Effector memory CD8-positive, alpha-beta T cell (primary cell): Measurements from ENCODE around the gene ETV7.

ENCODE experiments used
- ATAC-seq: fragments of 150-1000 bp; cut with Tn5 transposase; replicated peaks from 2 replicates; pipeline ENCODE4 v1.10.0; 2021; ENCODE audit warnings: mild to moderate bottlenecking, moderate library complexity
- DNase-seq, 3 experiments: peaks; one replicate each; pipeline ENCODE4 v3.0.0; 2021
- H3K27ac Mint-ChIP-seq, 2 donors: one replicate each; pipeline ENCODE4 v1.8.0; 2022; ENCODE audit warnings: mild to moderate bottlenecking in 2 of 2, mixed read lengths in 2 of 2, moderate library complexity in 2 of 2
- H3K27me3 Mint-ChIP-seq, 2 donors: one replicate each; pipeline ENCODE4 v1.8.0; 2022; ENCODE audit warnings: mixed read lengths in 2 of 2
- H3K36me3 Mint-ChIP-seq: one replicate; pipeline ENCODE4 v1.8.0; 2022; ENCODE audit warnings: mild to moderate bottlenecking, moderate library complexity, mixed read lengths; ENCODE audit not compliant: insufficient read depth
- H3K4me1 Mint-ChIP-seq, 2 donors: one replicate each; pipeline ENCODE4 v1.8.0; 2022; ENCODE audit warnings: low read depth in 2 of 2, mixed read lengths in 2 of 2
- H3K4me3 Mint-ChIP-seq, 2 donors: one replicate each; pipeline ENCODE4 v1.8.0; 2022; ENCODE audit warnings: mild to moderate bottlenecking in 2 of 2, mixed read lengths in 2 of 2, moderate library complexity in 2 of 2
- H3K9me3 Mint-ChIP-seq, 2 donors: one replicate each; pipeline ENCODE4 v1.8.0; 2022; ENCODE audit warnings: mixed read lengths in 2 of 2
- total RNA-seq, 9 experiments: gene quantifications; one replicate each; lab custom pipeline; 2026; lab: John Stamatoyannopoulos, UW

The ETV7 gene
- total RNA-seq = 0.48 to 10.0 (median 3.1) reads per million in 9 experiments

DNA sequence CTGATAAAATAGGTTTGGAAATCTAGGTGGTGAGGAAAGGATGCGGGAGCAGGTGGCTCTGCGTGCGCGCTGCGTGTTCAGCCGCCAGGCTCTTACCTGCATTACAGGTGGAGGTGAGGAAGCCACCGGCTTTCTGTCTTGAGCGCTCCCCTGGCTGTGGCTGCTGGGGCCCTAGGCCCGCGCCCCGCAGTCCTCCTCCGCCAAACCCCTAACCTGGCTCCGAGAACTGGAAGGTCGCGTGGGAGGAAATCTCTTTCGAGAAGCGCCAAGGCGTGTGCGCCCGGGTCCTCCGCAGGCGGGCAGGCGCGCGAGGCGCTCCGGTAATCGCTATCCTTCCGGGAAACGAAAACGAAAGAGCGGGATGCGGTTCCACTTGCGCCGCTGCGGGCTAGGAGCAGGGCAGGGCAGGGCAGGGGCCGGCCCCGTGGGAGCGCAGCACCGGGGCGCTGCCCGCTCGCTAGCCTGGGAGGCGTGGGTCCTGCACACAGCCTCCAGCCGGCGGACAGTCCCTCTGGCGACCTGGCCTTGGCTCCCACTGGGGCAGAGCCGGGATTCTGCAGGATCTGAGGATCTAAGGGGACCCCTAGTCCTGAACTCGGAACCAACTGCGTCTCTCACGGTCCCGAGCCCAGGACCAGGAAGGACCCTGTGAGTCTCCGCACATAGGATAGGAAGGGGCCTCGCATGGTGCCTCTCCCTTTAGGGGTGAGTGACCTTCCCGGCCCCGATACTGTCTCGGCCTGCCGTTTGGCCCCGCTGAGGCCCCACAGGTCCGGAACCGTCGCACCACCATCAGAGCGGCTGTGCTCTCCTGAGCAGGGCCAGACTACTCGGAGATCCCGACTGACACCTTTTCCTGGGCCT, at the start of gene ETV7:
ETV7 (minus strand) TSS at position 230 of the 864 bp plus-strand sequence; CDS start at position 102, 128 bp downstream.
- H3K27ac Mint-ChIP-seq = peak within 1 kb of the TSS; percentile 72 to 85
- H3K9me3 Mint-ChIP-seq = no peaks in the 10 kb centered on the region
- peak; percentile 23 to 34 (median 24) for DNase-seq
- peaks cover 2% of the 10 kb centered on the region for H3K36me3 Mint-ChIP-seq
- peak; percentile 75 for ATAC-seq
- peak within 1 kb of the TSS; percentile 85 to 93 for H3K4me3 Mint-ChIP-seq
- peaks cover 12 to 26% of the 10 kb centered on the region in 2 donors for H3K27me3 Mint-ChIP-seq
- peaks cover 19 to 27% of the 10 kb centered on the region in 2 donors for H3K4me1 Mint-ChIP-seq

GRCh38 chr6:36436466-36436865, 49.0 kb upstream of the ETV7 start:
- H3K36me3 Mint-ChIP-seq = peaks cover 1% of the 10 kb centered on the region
- no peaks in the 10 kb centered on the region for H3K9me3 Mint-ChIP-seq
- peaks cover 4 to 5% of the 10 kb centered on the region in 2 donors for H3K4me1 Mint-ChIP-seq
- no peak overlapping the region for H3K27ac Mint-ChIP-seq
- no peak overlapping the region for H3K4me3 Mint-ChIP-seq
- ATAC-seq (no peak), DNase-seq (no peak)
- no peaks in the 10 kb centered on the region for H3K27me3 Mint-ChIP-seq

DNA sequence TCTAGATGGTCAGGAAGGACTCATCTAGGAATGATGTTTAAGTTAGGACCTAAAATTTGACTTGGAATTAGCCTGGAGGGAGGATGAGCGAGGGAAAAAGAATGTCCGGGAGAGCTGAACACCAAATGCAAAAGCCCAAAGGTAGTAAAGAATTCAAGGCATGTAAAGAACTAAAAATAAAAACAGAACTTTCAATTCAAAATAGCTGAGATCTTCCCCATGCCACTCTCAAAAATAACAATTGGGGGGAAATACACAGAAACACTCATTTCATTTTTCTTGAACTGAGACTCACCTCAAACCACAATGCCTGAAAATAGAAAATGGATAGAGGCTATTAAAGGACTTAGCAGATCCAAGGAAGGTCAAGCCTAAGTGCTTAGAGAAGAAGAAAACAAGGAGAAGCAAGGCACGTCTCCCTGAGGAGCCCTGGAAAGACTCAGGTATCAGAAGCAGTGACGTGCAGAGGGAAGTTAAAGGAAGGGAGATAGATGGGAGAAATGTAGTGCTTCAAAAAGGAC, 44.7 kb upstream of the ETV7 start:
- Mint-ChIP-seq H3K27ac (no peak overlapping the region), H3K4me3 (no peak overlapping the region), H3K4me1 (no peaks in the 10 kb centered on the region), H3K36me3 (no peaks in the 10 kb centered on the region), H3K27me3 (no peaks in the 10 kb centered on the region), H3K9me3 (no peaks in the 10 kb centered on the region)
- DNase-seq (no peak), ATAC-seq (no peak)

- Mint-ChIP-seq H3K27ac (no peak overlapping the region), H3K4me1 (no peaks in the 10 kb centered on the region), H3K27me3 (no peaks in the 10 kb centered on the region), H3K36me3 (no peaks in the 10 kb centered on the region), H3K4me3 (no peak overlapping the region), H3K9me3 (no peaks in the 10 kb centered on the region)
- DNase-seq (no peak), ATAC-seq (no peak)
Measured at GRCh38 chr6:36431197-36431596, 43.7 kb upstream of the ETV7 start.

GRCh38 chr6:36430351-36430750, 42.9 kb upstream of the ETV7 start:
- no peak overlapping the region for H3K4me3 Mint-ChIP-seq
- no peaks in the 10 kb centered on the region for H3K36me3 Mint-ChIP-seq
- H3K27me3 Mint-ChIP-seq = no peaks in the 10 kb centered on the region
- H3K9me3 Mint-ChIP-seq = no peaks in the 10 kb centered on the region
- DNase-seq = no peak
- no peak for ATAC-seq
- H3K4me1 Mint-ChIP-seq = no peaks in the 10 kb centered on the region
- no peak overlapping the region for H3K27ac Mint-ChIP-seq

DNA sequence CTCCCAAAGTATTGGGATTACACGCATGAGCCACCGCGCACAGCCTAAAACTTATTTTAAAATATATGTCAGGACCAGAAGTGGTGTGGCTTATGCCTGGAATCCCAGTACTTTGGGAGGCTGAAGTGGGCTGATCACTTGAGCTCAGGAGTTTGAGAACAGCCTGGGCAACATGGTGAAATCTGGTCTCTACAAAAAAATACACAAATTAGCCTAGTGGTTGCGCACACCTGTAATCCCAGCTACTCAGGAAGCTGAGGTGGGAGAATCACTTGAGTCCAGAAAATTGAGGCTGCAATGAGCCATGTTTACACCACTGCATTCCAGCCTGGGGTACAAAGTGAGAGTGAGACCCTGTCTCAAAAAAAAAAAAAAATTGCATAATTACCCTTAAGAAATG, 41.4 kb upstream of the ETV7 start:
- no peaks in the 10 kb centered on the region for H3K36me3 Mint-ChIP-seq
- no peak overlapping the region for H3K27ac Mint-ChIP-seq
- DNase-seq (no peak), ATAC-seq (no peak)
- H3K4me1 Mint-ChIP-seq = peaks cover under 1% of the 10 kb centered on the region in 2 donors
- no peak overlapping the region for H3K4me3 Mint-ChIP-seq
- H3K27me3 Mint-ChIP-seq = no peaks in the 10 kb centered on the region
- H3K9me3 Mint-ChIP-seq = no peaks in the 10 kb centered on the region

DNA sequence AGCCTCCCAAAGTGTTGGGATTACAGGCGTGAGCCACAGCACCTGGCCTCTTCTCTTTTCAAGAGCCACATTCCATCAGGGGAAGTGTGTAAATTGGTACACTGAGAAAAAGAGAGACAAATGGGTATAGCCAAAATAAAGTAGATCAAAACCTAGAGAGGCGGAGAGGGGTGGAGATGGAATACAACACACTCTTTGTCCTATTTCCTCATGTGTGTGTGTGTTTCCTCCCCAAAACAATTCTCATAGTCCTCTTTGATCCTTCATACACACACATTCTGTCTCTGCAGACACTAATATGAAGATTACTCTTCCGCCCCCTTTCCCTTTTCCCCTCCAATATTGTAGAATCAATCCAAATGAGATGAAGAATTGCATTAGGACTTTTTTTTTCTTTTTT, 39.2 kb upstream of the ETV7 start:
- Mint-ChIP-seq H3K27ac (no peak overlapping the region), H3K27me3 (no peaks in the 10 kb centered on the region), H3K4me1 (peaks cover 15 to 16% of the 10 kb centered on the region in 2 donors), H3K36me3 (peaks cover 7% of the 10 kb centered on the region), H3K4me3 (no peak overlapping the region), H3K9me3 (no peaks in the 10 kb centered on the region)
- DNase-seq (no peak), ATAC-seq (no peak)

GRCh38 chr6:36423101-36423824, 35.8 kb upstream of the ETV7 start:
- DNase-seq (peak; percentile 96 to 98 (median 97)), ATAC-seq (peak; percentile 99)
- peak overlapping the region; percentile 93 for H3K4me3 Mint-ChIP-seq
- H3K27ac Mint-ChIP-seq = peak overlapping the region; percentile 89 to 92
- H3K36me3 Mint-ChIP-seq = peaks cover 7% of the 10 kb centered on the region
- no peaks in the 10 kb centered on the region for H3K9me3 Mint-ChIP-seq
- H3K27me3 Mint-ChIP-seq = no peaks in the 10 kb centered on the region
- peaks cover 15 to 16% of the 10 kb centered on the region in 2 donors for H3K4me1 Mint-ChIP-seq

GRCh38 chr6:36422714-36423100, 35.2 kb upstream of the ETV7 start:
- Mint-ChIP-seq H3K9me3 (no peaks in the 10 kb centered on the region), H3K27ac (peak overlapping the region; percentile 89 to 92), H3K4me3 (peak overlapping the region; percentile 93), H3K27me3 (no peaks in the 10 kb centered on the region), H3K36me3 (peaks cover 7% of the 10 kb centered on the region), H3K4me1 (peaks cover 15 to 16% of the 10 kb centered on the region in 2 donors)
- no peak for DNase-seq
- no peak for ATAC-seq

DNA sequence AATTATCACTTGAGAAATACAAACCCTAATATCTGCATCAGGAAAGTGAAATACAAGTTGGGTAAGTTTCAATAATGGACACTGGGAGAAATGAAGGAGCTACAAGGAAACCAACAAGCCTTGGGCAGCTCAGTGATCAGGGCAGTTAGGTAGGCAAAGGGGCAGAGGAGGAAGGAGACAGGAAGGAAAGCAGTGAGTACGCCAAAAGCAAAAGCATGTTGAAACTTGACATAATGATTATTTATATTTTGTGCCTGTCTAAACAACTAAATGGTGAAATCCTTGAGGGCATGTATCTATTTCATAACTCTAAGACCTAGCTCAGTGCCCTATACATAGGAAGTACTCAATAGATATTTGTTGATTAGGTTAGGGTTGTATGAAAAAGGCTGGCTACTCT, 31.8 kb upstream of the ETV7 start:
- no peak for DNase-seq
- ATAC-seq = no peak
- Mint-ChIP-seq H3K9me3 (no peaks in the 10 kb centered on the region), H3K36me3 (peaks cover 7% of the 10 kb centered on the region), H3K4me1 (peaks cover 15 to 16% of the 10 kb centered on the region in 2 donors), H3K27ac (no peak overlapping the region), H3K27me3 (no peaks in the 10 kb centered on the region), H3K4me3 (no peak overlapping the region)

GRCh38 chr6:36418558-36418957, 31.1 kb upstream of the ETV7 start:
- Mint-ChIP-seq H3K27me3 (no peaks in the 10 kb centered on the region), H3K36me3 (peaks cover 5% of the 10 kb centered on the region), H3K27ac (no peak overlapping the region), H3K4me1 (peaks cover 11 to 12% of the 10 kb centered on the region in 2 donors), H3K9me3 (no peaks in the 10 kb centered on the region), H3K4me3 (no peak overlapping the region)
- DNase-seq (no peak), ATAC-seq (no peak)

GRCh38 chr6:36414481-36414880, 27.0 kb upstream of the ETV7 start:
- no peaks in the 10 kb centered on the region for H3K4me1 Mint-ChIP-seq
- ATAC-seq = no peak

More at GRCh38 chr6:36414481-36414880, 27.0 kb upstream of the ETV7 start:
- Mint-ChIP-seq H3K4me3 (no peak overlapping the region), H3K36me3 (no peaks in the 10 kb centered on the region), H3K9me3 (peaks cover 2 to 7% of the 10 kb centered on the region in 2 donors), H3K27ac (no peak overlapping the region), H3K27me3 (peaks cover 8% of the 10 kb centered on the region in 2 donors)
- no peak for DNase-seq
